Breast epithelium (tissue), 3 donors: Measurements from ENCODE around the gene GRPEL2.

Source experiments
- POLR2A ChIP-seq: fragments of 450-650 bp; IDR thresholded peaks from one replicate; pipeline ENCODE4 v1.6.1; 2016; ENCODE audit warnings: antibody characterized with exemption, mild to moderate bottlenecking, moderate library complexity
- POLR2AphosphoS5 ChIP-seq, 3 donors: sonication (generic); formaldehyde crosslinking; IDR thresholded peaks; one replicate each; pipeline ENCODE4 v1.6.1; 2017; ENCODE audit warnings: antibody characterized with exemption in 3 of 3
- TF ChIP-seq, protein P1 (sequence below), 3 donors: fragments of 450-650 bp; IDR thresholded peaks; one replicate each; pipeline ENCODE4 v1.5.1; 2016 to 2017; ENCODE audit warnings: antibody characterized with exemption in 3 of 3, mild to moderate bottlenecking in 3 of 3, moderate library complexity in 3 of 3

DNA sequence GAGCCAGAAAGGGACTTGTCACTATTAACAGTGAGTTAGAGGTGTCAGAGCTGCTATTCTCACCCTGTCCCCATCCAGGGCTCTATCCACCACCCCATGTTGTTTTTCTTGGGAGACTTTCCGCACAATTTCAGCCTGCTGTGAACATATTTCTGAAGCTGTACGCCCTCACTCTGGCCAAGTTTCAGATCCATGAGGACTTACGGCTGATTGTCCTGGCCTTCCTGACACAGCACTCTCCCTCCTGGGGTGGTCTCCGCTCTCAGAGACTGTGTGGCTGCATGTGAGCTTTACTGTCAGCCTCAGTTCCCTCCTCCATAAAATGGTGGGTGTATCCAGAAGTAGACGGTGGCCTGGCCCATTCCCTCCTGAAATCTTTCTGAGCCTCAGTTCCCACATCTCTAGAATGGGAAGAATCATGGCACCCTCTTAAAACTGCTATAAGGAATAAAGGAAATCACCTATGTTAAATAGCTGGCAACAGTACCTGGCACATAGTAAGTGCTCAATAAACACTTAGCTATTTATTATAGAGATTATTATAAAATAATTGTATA, 34.6 kb downstream of the GRPEL2 start:
- TF ChIP-seq, protein P1, sequence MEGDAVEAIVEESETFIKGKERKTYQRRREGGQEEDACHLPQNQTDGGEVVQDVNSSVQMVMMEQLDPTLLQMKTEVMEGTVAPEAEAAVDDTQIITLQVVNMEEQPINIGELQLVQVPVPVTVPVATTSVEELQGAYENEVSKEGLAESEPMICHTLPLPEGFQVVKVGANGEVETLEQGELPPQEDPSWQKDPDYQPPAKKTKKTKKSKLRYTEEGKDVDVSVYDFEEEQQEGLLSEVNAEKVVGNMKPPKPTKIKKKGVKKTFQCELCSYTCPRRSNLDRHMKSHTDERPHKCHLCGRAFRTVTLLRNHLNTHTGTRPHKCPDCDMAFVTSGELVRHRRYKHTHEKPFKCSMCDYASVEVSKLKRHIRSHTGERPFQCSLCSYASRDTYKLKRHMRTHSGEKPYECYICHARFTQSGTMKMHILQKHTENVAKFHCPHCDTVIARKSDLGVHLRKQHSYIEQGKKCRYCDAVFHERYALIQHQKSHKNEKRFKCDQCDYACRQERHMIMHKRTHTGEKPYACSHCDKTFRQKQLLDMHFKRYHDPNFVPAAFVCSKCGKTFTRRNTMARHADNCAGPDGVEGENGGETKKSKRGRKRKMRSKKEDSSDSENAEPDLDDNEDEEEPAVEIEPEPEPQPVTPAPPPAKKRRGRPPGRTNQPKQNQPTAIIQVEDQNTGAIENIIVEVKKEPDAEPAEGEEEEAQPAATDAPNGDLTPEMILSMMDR (IDR thresholded peaks at IDR 0.05): no peak
- TF ChIP-seq POLR2A (no peak), POLR2AphosphoS5 (IDR thresholded peaks at IDR 0.05) (no peak)
